Mucosa of descending colon (tissue), 3 donors: ENCODE data around the gene ARL6IP6. TPM values are rescaled to one million over a fixed set of nuclear protein-coding genes. Genes with fewer than 3 reads are reported as not detected.
A peak's percentile ranks its signal among the peaks of the same experiment; 100 is the strongest.
"Not testable (repeated sequence)": the region's sequence is repeated elsewhere in the genome, so short reads cannot be mapped to it uniquely, and the experiment has no call there.

Experiments used
- ATAC-seq: fragments of 200-7000 bp; cut with Tn5 transposase; one replicate; pipeline ENCODE4 v1.9.1; 2020; ENCODE audit warnings: mild to moderate bottlenecking, moderate library complexity
- DNase-seq, 3 donors: peaks; one replicate each; pipeline ENCODE4 v3.0.0-alpha.2; 2020
- H3K36me3 ChIP-seq: fragments of 200-600 bp; one replicate; pipeline ENCODE4 v1.8.0; 2021; ENCODE audit warnings: low read depth, mild to moderate bottlenecking
- H3K4me1 ChIP-seq: fragments of 200-600 bp; one replicate; pipeline ENCODE4 v1.8.0; 2021; ENCODE audit warnings: low read depth, mild to moderate bottlenecking
- H3K4me3 ChIP-seq: fragments of 200-600 bp; one replicate; pipeline ENCODE4 v1.8.0; 2021; ENCODE audit warnings: mild to moderate bottlenecking
- H3K9me3 ChIP-seq: fragments of 200-600 bp; one replicate; pipeline ENCODE4 v1.8.0; 2021; ENCODE audit warnings: mild to moderate bottlenecking
- CTCF ChIP-seq: fragments of 200-600 bp; IDR thresholded peaks from one replicate; pipeline ENCODE4 v1.8.0; 2022; ENCODE audit warnings: antibody characterized with exemption, mild to moderate bottlenecking
- intact Hi-C, 2 donors: fragments of 100-400 bp; cut with DNase I in 1 of 2; cut with micrococcal nuclease in 1 of 2; formaldehyde crosslinking; loops; one replicate each; pipeline versions ENCODE4 v1.11.0 to v1.11.1; 2022; cut with DNase I, micrococcal nuclease
- total RNA-seq, 3 donors: library from RNA; stranded (reverse); fragmentation: NEBNext Ultra II Directional in 2 of 3; extraction: Animal tissue kit (Norgen Biotek cat#: 25700) in 2 of 3; gene quantifications; one replicate each; pipeline versions ENCODE4 v1.2.1 to v1.2.4, GENCODE V29; 2021 to 2023
- donor health status: DM: no; HTN: no; CAD: no; lungs with moderate emphysema.
- donor health status: DM: no; HTN: no; CAD: no.
- donor health status: DM: no; HTN: yes; CAD: no.

Gene ARL6IP6
- total RNA-seq, 3 donors from 2014 or later = 12.5 to 19.3 (median 14.8) TPM

DNA sequence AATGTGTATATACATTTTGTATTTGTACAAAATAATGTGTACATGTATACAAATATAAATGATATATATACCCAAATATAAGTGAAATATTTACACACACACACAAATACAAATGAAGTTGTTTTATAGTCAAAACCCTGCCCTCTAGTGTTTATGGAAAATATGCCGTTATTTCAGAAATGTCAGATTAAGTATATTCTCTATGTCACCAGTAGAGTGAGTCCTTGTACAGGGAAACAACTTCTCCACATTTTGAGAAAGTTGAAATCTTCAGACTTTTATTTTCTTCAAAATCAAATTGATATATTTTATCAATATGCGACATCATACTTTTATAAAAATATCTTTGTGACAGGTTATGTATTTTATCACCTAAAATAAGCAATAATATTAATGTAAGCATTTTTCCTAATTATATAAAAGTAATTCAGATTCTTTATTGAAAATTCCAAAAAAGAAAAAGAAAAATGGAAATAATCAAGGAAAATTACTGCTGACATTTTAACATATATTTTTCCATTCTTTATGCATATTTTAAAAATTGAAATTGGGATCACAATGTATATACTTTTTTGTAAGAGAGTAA lies 22.4 kb downstream of the ARL6IP6 start:
- Histone ChIP-seq H3K4me3 (no peak overlapping the region), H3K9me3 (no peaks in the 10 kb centered on the region), H3K36me3 (no peaks in the 10 kb centered on the region), H3K4me1 (no peaks in the 10 kb centered on the region)
- intact Hi-C loops = no loop called here
- no peak for DNase-seq
- TF ChIP-seq CTCF = peak; percentile 64
- peak; percentile 77 for ATAC-seq

- no peak for DNase-seq
- peak; percentile 15 for TF ChIP-seq CTCF
- intact Hi-C loops = no loop called here
- ATAC-seq = peak; percentile 57
- Histone ChIP-seq H3K9me3 (no peaks in the 10 kb centered on the region), H3K4me1 (no peaks in the 10 kb centered on the region), H3K36me3 (no peaks in the 10 kb centered on the region), H3K4me3 (no peak overlapping the region)
Measured at GRCh38 chr2:152743002-152743401, 24.6 kb downstream of the ARL6IP6 start.

GRCh38 chr2:152747751-152748150 lies 29.3 kb downstream of the ARL6IP6 start:
- ATAC-seq, H3K9me3 ChIP-seq, intact Hi-C loops, H3K36me3 ChIP-seq, DNase-seq, H3K4me3 ChIP-seq, H3K4me1 ChIP-seq: not testable (repeated sequence)

DNA sequence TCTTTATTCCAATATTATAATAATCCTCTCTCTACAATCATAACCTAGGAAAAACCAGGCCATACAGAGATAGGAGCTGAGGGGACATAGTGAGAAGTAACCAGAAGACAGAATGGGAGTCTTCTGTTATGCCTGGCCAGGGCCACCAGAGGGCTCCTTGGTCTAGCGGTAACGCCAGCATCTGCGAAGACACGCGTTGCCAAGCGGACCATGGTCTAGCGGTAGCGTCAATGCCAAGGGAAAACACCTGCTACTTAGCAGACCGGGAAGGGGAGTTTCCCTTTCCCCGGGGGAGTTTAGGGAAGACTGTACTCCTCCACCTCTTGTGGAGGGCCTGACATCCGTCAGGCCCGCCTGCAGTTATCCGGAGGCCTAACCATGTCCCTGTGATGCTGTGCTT lies 36.6 kb downstream of the ARL6IP6 start:
- Histone ChIP-seq H3K9me3 (no peaks in the 10 kb centered on the region), H3K4me3 (no peak overlapping the region), H3K4me1 (no peaks in the 10 kb centered on the region), H3K36me3 (no peaks in the 10 kb centered on the region)
- no peak for ATAC-seq
- no peak for TF ChIP-seq CTCF
- intact Hi-C loops = no loop called here
- DNase-seq = no peak

DNA sequence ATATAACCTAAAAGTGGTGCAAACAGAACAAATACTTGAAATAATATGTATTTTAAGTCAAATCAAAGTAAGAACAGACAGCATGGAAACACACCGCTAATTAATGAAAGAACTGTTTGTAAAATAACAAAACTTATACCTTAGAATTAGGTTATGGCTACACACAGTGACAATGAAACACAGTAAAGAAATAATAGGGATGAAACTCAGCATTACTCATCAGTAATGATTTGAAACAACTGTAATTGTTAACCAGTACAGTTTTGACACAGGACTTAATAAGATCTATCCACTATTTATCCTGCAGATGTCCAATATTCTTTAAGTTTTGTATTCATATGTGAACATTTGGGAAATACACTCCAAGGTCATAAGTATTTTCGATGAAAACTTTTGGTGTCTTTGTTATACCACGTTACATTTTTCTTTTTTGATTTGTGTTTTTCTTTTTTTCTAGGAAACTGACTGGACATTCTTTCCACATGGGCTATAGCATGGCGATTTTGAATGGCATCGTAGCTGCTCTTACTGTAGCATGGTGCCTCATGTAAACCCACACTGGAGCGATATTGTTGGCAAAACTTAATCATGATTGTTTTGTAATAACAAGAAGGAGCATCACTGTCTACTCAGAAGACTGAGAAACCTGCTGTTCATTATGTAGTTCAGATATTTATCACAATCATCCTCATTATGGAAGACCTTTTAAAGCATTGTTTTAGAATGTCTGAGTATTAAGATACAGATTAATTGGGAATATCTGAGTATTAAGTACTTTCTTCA lies 41.1 kb downstream of the ARL6IP6 start:
- ATAC-seq (no peak), DNase-seq (no peak)
- H3K36me3 ChIP-seq = no peaks in the 10 kb centered on the region
- TF ChIP-seq CTCF = no peak
- intact Hi-C loops = no loop called here
- H3K9me3 ChIP-seq = no peaks in the 10 kb centered on the region
- H3K4me1 ChIP-seq = no peaks in the 10 kb centered on the region
- no peak overlapping the region for H3K4me3 ChIP-seq

GRCh38 chr2:152761214-152761613 lies 42.8 kb downstream of the ARL6IP6 start:
- no peak for DNase-seq
- H3K4me3 ChIP-seq = no peak overlapping the region
- no peak for TF ChIP-seq CTCF
- H3K9me3 ChIP-seq = no peaks in the 10 kb centered on the region
- H3K36me3 ChIP-seq = no peaks in the 10 kb centered on the region
- ATAC-seq = no peak
- intact Hi-C loops = no loop called here
- no peaks in the 10 kb centered on the region for H3K4me1 ChIP-seq
